ENCODE data around the gene PTPN18.

Gene PTPN18

GRCh38 chr2:130335226-130335625 is 20.6 kb upstream of the PTPN18 start:
- no peak overlapping the region for H3K4me3 ChIP-seq (ENCODE audit: low read length)
- no peak for TF ChIP-seq CTCF (conservative IDR thresholded peaks at IDR 0.05; ENCODE audit: low read length)
- no peak for DNase-seq (ENCODE audit: low read depth)

- TF ChIP-seq CTCF (conservative IDR thresholded peaks at IDR 0.05; ENCODE audit: low read length), result no peak
- DNase-seq (ENCODE audit: low read depth), result no peak
- no peak overlapping the region for H3K4me3 ChIP-seq (ENCODE audit: low read length)
Observed at GRCh38 chr2:130336150-130336876, 19.5 kb upstream of the PTPN18 start.

- peak overlapping the region; percentile 33 for H3K4me3 ChIP-seq (ENCODE audit: low read length)
- TF ChIP-seq CTCF (conservative IDR thresholded peaks at IDR 0.05; ENCODE audit: low read length), result peak; percentile 8; the same call in 1 of the 2 replicates
- DNase-seq (ENCODE audit: low read depth), result peak; percentile 69
Observed at GRCh38 chr2:130336877-130337734, 18.8 kb upstream of the PTPN18 start.

- no peak overlapping the region for H3K4me3 ChIP-seq (ENCODE audit: low read length)
- TF ChIP-seq CTCF (conservative IDR thresholded peaks at IDR 0.05; ENCODE audit: low read length), result no peak
- DNase-seq (ENCODE audit: low read depth), result peak; percentile 32
Observed at GRCh38 chr2:130337735-130338325, 18.0 kb upstream of the PTPN18 start.

- no peak for TF ChIP-seq CTCF (conservative IDR thresholded peaks at IDR 0.05; ENCODE audit: low read length)
- DNase-seq (ENCODE audit: low read depth), result no peak
- no peak overlapping the region for H3K4me3 ChIP-seq (ENCODE audit: low read length)
Observed at GRCh38 chr2:130338793-130339345, 17.0 kb upstream of the PTPN18 start.

GRCh38 chr2:130339885-130340745 is 15.7 kb upstream of the PTPN18 start:
- TF ChIP-seq CTCF (conservative IDR thresholded peaks at IDR 0.05; ENCODE audit: low read length), result no peak
- DNase-seq (ENCODE audit: low read depth), result no peak
- no peak overlapping the region for H3K4me3 ChIP-seq (ENCODE audit: low read length)
